Measurements from ENCODE around the gene PCSK6.

Gene PCSK6

DNA sequence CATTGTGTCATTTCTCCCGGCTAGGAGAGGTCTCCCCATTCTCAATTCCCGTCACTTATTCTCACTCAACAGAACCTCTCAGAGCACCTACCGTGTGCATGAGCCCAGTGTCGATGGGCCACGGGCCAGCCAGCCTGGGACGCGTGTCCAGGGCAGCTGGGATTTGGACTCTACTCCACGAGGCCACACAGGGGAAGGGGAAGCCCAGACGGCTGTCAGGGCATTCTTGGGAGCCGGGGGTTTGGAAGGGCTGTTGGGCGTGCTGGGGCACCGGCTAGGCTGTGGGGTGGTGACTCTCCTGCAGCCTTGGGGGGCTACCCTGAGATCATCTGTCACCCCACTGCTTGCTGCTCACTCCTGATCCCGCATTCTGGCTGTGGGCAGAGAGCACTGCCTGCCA is 41.7 kb upstream of the PCSK6 start:
- Histone ChIP-seq H3K4me3 (ENCODE audit: low read length) (no peak overlapping the region), H3K36me3 (ENCODE audit: control insufficient read depth, insufficient read depth, low read length, severe bottlenecking) (no peaks in the 10 kb centered on the region), H3K4me1 (ENCODE audit: control insufficient read depth, insufficient read depth, low read length) (peaks cover 14% of the 10 kb centered on the region), H3K9me3 (ENCODE audit: control insufficient read depth, low read length) (no peaks in the 10 kb centered on the region), H3K9ac (ENCODE audit: low read length) (no peak overlapping the region), H3K27me3 (replicated peaks; ENCODE audit: control insufficient read depth, insufficient read depth, low read length) (peaks cover 27% of the 10 kb centered on the region)
- no peak for DNase-seq (ENCODE audit: low read depth)

DNA sequence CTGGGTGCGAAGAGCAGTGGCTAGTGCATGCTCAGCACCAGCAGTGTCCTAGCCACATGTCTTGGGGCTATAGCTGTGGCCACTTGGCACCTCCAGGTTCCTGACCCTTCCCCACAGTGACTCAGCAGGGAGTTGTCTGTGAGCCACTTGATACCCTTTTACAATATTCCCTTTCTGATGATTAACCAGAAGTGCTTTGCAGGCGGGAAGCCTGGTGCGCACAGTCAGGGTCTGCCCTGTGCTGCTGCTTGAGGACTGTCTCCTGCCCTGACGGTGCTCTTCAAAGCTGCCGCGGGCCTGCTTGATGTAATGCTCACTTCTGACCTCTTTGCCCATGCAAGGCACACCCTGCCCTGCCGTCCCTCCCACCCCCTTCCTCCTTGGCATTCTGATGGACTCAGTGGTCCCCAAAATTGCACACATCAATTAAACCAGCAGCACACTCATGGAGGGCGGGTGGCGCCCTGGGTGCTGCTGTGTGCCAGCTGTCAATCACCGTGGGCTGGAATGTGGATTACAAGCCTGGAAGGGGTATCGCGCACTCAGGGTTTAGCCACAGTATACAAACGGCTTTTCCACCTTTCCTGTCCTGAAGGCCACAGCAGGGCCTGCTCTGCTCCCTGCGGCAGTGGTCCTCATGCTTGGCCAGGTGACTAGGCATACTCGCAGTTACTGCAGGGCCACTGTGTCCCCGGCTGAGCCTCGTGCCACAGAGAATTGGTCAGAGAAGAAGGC is 40.9 kb upstream of the PCSK6 start:
- Histone ChIP-seq H3K9me3 (ENCODE audit: control insufficient read depth, low read length) (no peaks in the 10 kb centered on the region), H3K4me1 (ENCODE audit: control insufficient read depth, insufficient read depth, low read length) (peaks cover 14% of the 10 kb centered on the region), H3K27me3 (replicated peaks; ENCODE audit: control insufficient read depth, insufficient read depth, low read length) (peaks cover 27% of the 10 kb centered on the region), H3K9ac (ENCODE audit: low read length) (no peak overlapping the region), H3K4me3 (ENCODE audit: low read length) (no peak overlapping the region), H3K36me3 (ENCODE audit: control insufficient read depth, insufficient read depth, low read length, severe bottlenecking) (no peaks in the 10 kb centered on the region)
- DNase-seq (ENCODE audit: low read depth): no peak

DNA sequence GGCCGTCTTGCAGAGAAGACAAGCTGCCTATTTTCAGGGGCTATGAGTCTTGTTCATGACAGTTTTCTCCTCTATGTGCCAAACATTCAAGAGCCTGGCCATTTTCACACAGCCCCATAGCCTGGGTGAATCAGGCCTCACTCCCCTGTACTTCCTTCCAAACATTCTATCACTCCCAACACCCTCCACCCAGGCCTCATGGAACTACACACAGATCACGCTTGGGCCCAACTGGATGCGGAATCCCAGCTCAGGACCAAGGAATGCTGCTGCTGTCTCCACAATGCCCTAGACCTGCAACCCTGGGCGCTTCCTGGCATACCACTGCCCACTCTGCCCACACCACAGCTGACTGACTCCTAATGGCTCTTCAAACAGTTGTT is 39.4 kb upstream of the PCSK6 start:
- H3K9me3 ChIP-seq (ENCODE audit: control insufficient read depth, low read length): no peaks in the 10 kb centered on the region
- H3K27me3 ChIP-seq (replicated peaks; ENCODE audit: control insufficient read depth, insufficient read depth, low read length): peaks cover 26% of the 10 kb centered on the region
- H3K9ac ChIP-seq (ENCODE audit: low read length): no peak overlapping the region
- no peak overlapping the region for H3K4me3 ChIP-seq (ENCODE audit: low read length)
- peaks cover 14% of the 10 kb centered on the region for H3K4me1 ChIP-seq (ENCODE audit: control insufficient read depth, insufficient read depth, low read length)
- H3K36me3 ChIP-seq (ENCODE audit: control insufficient read depth, insufficient read depth, low read length, severe bottlenecking): no peaks in the 10 kb centered on the region
- DNase-seq (ENCODE audit: low read depth): no peak

DNA sequence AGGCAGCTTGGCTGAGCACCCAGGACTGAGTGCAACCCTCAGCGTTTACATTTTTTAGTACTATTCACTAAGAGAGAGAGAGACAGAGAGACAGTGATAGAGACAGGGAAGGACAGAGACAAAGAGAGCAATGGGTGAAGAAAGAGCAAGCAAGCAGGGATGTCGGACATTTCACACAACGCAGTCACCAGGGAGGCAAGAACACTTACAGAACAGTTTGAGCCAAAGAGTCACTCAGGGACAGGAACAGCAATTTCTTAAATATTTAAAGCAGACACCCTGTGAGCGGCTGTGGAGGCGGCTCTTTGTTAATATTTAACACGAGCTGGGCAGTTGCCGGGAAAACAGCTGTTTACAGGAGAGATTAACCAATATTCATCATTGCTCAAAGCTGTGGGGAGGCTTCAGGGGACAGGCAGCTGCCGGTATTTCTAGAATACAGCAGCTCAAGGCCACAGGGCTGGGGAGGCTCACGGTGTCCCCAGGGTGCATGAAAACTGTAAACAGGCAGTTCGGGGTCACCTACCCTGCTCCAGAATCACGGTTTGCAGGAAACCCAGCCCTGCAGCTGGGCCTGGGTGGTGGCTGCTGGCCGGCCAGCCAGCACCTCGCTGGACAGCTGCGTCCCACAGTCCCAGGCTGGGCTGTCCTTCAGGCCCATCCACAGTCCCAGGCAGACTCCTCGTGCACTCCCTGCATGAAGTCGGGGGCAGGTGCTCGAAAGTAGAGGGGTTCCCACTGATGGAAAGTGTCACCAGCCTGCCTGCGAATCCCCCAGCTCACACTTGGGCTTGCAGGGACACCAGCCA is 38.8 kb upstream of the PCSK6 start:
- DNase-seq (ENCODE audit: low read depth): no peak

DNA sequence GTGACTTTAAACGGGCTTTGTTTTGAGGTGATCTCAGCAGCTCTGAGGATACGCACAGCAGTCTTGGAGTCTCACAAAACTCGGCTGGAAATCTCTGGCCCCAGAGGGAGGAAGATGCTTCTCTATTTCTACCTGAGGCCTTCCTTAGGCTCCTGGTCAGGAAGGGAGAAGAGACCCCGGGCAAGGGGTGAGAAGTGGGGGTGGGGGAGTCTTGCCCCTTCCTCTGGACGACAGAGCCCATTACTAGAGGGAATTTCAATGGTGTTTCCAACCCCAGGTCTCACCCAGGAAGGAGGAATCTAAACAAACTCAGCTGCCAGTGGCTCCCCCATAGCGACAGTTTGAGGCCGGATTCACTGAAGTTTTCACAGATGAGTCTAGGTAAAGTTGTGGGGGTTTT is 37.4 kb upstream of the PCSK6 start:
- Histone ChIP-seq H3K4me3 (ENCODE audit: low read length) (no peak overlapping the region), H3K4me1 (ENCODE audit: control insufficient read depth, insufficient read depth, low read length) (peaks cover 14% of the 10 kb centered on the region), H3K9me3 (ENCODE audit: control insufficient read depth, low read length) (no peaks in the 10 kb centered on the region), H3K9ac (ENCODE audit: low read length) (no peak overlapping the region), H3K36me3 (ENCODE audit: control insufficient read depth, insufficient read depth, low read length, severe bottlenecking) (no peaks in the 10 kb centered on the region), H3K27me3 (replicated peaks; ENCODE audit: control insufficient read depth, insufficient read depth, low read length) (peaks cover 32% of the 10 kb centered on the region)
- DNase-seq (ENCODE audit: low read depth): no peak

More for the DNA sequence above, 38.8 kb upstream of the PCSK6 start:
- Histone ChIP-seq H3K9ac (ENCODE audit: low read length) (no peak overlapping the region), H3K36me3 (ENCODE audit: control insufficient read depth, insufficient read depth, low read length, severe bottlenecking) (no peaks in the 10 kb centered on the region), H3K4me3 (ENCODE audit: low read length) (no peak overlapping the region), H3K4me1 (ENCODE audit: control insufficient read depth, insufficient read depth, low read length) (peaks cover 14% of the 10 kb centered on the region), H3K9me3 (ENCODE audit: control insufficient read depth, low read length) (no peaks in the 10 kb centered on the region), H3K27me3 (replicated peaks; ENCODE audit: control insufficient read depth, insufficient read depth, low read length) (peaks cover 32% of the 10 kb centered on the region)

DNA sequence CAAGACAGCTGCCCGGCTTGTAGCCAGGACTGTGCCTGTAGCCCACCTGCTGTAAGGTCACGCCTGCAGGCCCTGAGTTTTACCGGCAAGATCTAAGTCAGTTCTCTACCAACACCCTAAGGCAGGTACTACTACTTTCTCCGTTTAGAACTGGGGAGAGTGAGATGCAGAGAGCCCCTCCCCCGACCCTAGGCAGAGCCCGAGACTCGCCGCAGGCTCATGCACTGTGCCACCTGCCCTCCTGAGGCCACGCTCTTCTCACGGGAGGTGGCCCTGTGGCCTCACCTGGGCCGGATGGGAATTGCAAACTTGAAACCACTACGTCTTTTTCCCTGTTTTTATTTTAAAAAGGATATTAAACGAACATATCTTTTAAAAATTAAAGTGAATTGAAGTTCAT is 36.9 kb upstream of the PCSK6 start:
- DNase-seq (ENCODE audit: low read depth): no peak
- Histone ChIP-seq H3K9ac (ENCODE audit: low read length) (no peak overlapping the region), H3K27me3 (replicated peaks; ENCODE audit: control insufficient read depth, insufficient read depth, low read length) (peaks cover 31% of the 10 kb centered on the region), H3K4me3 (ENCODE audit: low read length) (no peak overlapping the region), H3K36me3 (ENCODE audit: control insufficient read depth, insufficient read depth, low read length, severe bottlenecking) (no peaks in the 10 kb centered on the region), H3K9me3 (ENCODE audit: control insufficient read depth, low read length) (no peaks in the 10 kb centered on the region), H3K4me1 (ENCODE audit: control insufficient read depth, insufficient read depth, low read length) (peaks cover 14% of the 10 kb centered on the region)

DNA sequence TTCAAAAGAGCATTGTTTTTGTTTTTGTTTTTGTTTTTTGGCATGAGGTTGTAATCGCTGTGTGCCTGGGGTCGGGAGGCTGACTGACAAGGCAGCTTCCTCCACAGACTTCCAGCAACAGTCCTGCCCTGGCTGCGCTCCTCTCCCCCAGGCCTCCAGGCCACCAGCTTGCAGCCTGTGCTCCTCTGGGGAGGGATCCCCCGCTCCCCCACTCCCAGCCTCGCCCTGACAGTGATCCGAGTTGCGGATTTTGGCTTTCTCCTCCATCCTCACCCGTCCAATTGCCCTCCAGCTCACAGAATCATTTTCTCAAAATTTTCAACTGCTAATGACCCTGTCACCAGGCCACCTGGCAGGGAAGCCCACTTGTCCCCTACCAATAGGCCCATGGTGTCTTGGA is 36.5 kb upstream of the PCSK6 start:
- Histone ChIP-seq H3K9ac (ENCODE audit: low read length) (no peak overlapping the region), H3K27me3 (replicated peaks; ENCODE audit: control insufficient read depth, insufficient read depth, low read length) (peaks cover 27% of the 10 kb centered on the region), H3K36me3 (ENCODE audit: control insufficient read depth, insufficient read depth, low read length, severe bottlenecking) (no peaks in the 10 kb centered on the region), H3K4me1 (ENCODE audit: control insufficient read depth, insufficient read depth, low read length) (peaks cover 14% of the 10 kb centered on the region), H3K9me3 (ENCODE audit: control insufficient read depth, low read length) (no peaks in the 10 kb centered on the region), H3K4me3 (ENCODE audit: low read length) (no peak overlapping the region)
- DNase-seq (ENCODE audit: low read depth): no peak

DNA sequence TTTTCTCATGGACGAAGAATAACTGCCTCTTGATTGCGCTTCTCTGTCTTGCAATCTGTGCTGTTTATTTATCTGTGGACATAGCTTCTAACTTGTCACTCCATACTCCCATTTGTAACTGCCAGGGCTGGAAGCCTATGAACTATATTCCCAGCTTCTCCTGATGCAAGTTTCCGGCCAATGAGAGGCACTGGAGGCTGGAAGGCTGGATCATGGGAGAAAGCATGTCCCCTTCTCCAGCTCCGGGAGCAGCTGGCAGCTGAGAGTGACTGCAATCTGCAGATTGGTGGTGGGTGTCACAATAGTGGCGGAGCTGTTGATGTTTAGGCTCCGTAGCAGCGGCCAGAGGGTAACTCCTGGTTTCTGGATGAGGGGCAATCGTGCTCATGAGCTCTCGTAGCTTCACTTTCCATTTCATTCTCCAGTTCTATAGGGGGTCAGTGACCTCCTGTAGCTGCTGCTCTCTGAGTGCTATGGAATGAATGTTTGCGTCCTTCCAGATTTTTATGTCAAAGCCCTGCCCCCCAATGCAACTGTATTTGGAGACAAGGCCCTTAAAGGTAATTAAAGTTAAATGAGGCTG is 35.7 kb upstream of the PCSK6 start:
- Histone ChIP-seq H3K9ac (ENCODE audit: low read length) (no peak overlapping the region), H3K9me3 (ENCODE audit: control insufficient read depth, low read length) (peaks cover 1% of the 10 kb centered on the region), H3K36me3 (ENCODE audit: control insufficient read depth, insufficient read depth, low read length, severe bottlenecking) (no peaks in the 10 kb centered on the region), H3K4me3 (ENCODE audit: low read length) (no peak overlapping the region), H3K4me1 (ENCODE audit: control insufficient read depth, insufficient read depth, low read length) (peaks cover 14% of the 10 kb centered on the region), H3K27me3 (replicated peaks; ENCODE audit: control insufficient read depth, insufficient read depth, low read length) (peaks cover 27% of the 10 kb centered on the region)
- DNase-seq (ENCODE audit: low read depth): no peak

DNA sequence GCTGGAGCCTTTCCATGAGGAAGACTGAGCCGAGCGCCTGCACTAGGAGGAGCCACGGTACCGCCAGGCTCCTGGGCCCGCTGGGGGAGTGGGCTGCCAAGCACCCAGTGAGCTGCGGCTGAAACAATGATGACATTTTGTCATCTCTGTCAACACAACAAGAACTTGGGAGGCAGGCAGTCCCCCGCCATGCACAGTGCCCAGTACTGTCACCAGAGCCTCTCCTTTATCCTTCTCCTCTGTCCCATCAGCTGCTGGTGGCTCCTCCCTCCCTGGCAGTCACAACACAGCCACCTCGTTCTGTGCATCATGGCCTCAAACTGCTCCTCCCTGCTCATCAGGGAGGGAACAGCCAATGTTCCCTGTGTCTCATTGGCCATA is 34.0 kb upstream of the PCSK6 start:
- H3K4me1 ChIP-seq (ENCODE audit: control insufficient read depth, insufficient read depth, low read length): peaks cover 11% of the 10 kb centered on the region
- no peak overlapping the region for H3K9ac ChIP-seq (ENCODE audit: low read length)
- H3K27me3 ChIP-seq (replicated peaks; ENCODE audit: control insufficient read depth, insufficient read depth, low read length): peaks cover 33% of the 10 kb centered on the region
- no peak for DNase-seq (ENCODE audit: low read depth)
- no peak overlapping the region for H3K4me3 ChIP-seq (ENCODE audit: low read length)
- no peaks in the 10 kb centered on the region for H3K36me3 ChIP-seq (ENCODE audit: control insufficient read depth, insufficient read depth, low read length, severe bottlenecking)
- peaks cover 13% of the 10 kb centered on the region for H3K9me3 ChIP-seq (ENCODE audit: control insufficient read depth, low read length)

DNA sequence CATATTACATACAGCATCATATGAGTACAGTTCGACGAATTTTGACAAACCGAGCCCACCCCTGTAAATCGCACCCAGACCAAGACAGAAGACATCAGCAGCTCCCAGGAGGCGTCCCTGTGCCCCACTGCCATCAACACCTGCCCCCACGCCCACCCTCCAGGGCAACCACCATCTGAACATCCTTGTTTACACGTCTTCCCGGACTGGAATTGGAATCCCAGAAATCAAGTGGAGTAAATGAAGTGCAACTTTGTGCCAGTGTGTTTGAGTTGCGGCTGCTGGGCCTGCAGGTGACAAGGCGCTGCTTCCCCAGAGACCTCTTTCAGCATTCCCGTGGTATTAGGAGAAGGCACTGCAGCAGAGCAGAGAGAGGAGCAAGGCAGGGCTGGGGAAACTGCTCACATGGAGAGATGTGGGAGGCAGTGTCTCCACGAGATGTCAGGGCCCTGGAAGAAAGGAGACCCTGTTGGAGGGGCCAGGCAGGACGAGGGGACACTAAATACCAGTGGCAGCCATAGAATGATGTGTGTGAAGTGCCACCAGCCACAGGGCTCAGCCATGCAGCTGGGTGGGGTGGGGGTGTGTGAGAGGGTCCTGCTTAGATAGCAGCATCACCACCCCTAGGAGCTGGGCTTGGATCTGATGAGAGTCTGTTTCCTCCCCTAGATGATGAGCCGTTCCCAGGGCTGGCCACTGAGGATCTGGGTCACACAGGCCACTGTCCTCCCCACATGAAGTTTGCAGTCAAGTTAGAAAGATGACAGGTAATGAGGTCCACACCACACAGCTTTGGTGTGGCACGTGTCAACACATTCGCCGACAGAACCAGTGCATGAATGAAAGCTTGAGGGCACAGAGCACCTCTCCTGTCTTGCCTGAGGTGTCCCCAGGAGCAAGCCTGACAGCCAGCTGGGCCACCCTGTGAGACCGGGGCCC is 33.4 kb upstream of the PCSK6 start:
- H3K36me3 ChIP-seq (ENCODE audit: control insufficient read depth, insufficient read depth, low read length, severe bottlenecking): no peaks in the 10 kb centered on the region
- peaks cover 33% of the 10 kb centered on the region for H3K27me3 ChIP-seq (replicated peaks; ENCODE audit: control insufficient read depth, insufficient read depth, low read length)
- no peak for DNase-seq (ENCODE audit: low read depth)
- H3K4me3 ChIP-seq (ENCODE audit: low read length): no peak overlapping the region
- peaks cover 5% of the 10 kb centered on the region for H3K4me1 ChIP-seq (ENCODE audit: control insufficient read depth, insufficient read depth, low read length)
- peaks cover 19% of the 10 kb centered on the region for H3K9me3 ChIP-seq (ENCODE audit: control insufficient read depth, low read length)
- H3K9ac ChIP-seq (ENCODE audit: low read length): no peak overlapping the region

DNA sequence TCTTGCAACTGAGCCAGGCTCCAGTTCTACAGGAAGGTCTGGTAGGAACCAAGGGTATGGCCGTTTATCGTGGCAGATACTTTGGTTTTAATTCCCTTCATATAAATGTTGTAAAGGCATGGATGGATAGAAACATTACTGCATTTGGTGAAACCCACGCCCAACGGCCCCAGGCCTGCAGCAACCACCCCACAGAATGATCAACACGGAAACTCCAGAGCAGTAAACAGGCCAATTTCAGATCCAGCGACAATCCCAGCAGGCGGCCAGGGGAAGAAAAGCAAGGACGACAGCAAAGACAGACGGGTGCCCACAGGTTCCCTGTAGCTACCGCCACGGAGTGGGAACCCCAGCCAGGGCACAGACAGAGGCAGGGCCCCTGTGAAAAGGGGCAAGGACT is 32.6 kb upstream of the PCSK6 start:
- Histone ChIP-seq H3K36me3 (ENCODE audit: control insufficient read depth, insufficient read depth, low read length, severe bottlenecking) (no peaks in the 10 kb centered on the region), H3K9ac (ENCODE audit: low read length) (no peak overlapping the region), H3K4me1 (ENCODE audit: control insufficient read depth, insufficient read depth, low read length) (no peaks in the 10 kb centered on the region), H3K27me3 (replicated peaks; ENCODE audit: control insufficient read depth, insufficient read depth, low read length) (peaks cover 33% of the 10 kb centered on the region), H3K9me3 (ENCODE audit: control insufficient read depth, low read length) (peaks cover 27% of the 10 kb centered on the region), H3K4me3 (ENCODE audit: low read length) (no peak overlapping the region)
- no peak for DNase-seq (ENCODE audit: low read depth)
